ENCODE measurements around the gene GRAMD1B. TPM values are rescaled to one million over a fixed set of nuclear protein-coding genes. Genes with fewer than 3 reads are reported as not detected.
A peak's percentile ranks its signal among the peaks of the same experiment; 100 is the strongest.

GRAMD1B gene
- total RNA-seq, 1 donor from 2014 or later = 38.2 TPM

- DNase-seq (ENCODE audit: low spot score) (no peak), ATAC-seq (no peak)
- intact Hi-C loops (cut with DNase I) = no loop called here
Measured at GRCh38 chr11:123588864-123589262, 158.8 kb downstream of the GRAMD1B start.

DNA sequence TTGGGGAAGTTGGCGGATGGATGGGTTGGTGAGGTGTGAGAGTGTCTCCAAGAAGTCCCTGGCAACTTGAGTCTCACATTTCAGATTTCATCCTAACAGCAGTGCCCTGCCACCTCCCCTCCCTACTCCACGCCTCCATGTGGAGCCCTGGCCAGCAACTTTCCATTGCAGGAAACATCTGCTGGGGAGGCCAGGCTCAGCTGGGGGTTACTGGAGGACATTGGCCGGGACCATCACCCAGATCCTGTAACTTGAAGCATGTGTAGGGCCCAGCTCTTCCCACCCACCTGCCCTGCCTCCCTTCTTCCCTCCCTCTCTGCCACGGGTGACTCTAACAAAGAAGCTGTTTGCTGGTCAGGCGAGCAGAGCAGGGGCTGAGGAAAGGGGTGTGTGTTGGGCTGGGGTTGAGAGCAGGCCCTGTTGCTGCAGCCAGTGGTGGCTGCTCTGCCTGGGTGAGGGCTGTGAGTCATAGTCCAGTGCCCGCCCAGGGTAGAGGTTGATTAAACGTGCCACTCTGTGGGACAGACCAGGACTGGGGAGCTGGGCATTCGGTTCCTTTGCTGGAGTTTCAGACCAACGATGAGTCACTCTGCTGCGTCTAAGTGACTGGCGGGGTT, 160.3 kb downstream of the GRAMD1B start:
- peak; percentile 70 for DNase-seq (ENCODE audit: low spot score)
- intact Hi-C loops (cut with DNase I) = no loop called here
- peak; percentile 75 for ATAC-seq

DNA sequence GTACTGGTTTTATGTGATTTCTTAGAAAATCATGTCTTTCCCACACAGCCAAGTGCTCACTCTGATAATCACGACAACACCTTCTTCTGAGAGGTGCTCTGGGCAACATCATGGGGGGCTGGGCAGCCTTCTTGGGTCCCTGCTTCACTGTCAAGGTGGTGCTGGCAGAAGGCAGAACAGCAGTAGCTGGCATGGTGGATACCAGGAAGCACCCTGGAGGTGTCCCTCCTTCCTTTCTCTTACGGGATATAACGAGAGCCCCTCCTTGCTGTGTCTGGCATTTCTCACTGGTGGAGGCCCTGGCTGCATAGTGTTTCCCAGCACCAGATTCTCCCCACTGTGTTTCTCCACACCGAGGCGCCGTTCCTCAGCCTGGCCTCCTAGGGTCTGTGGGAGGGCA, 163.5 kb downstream of the GRAMD1B start:
- ATAC-seq (no peak), DNase-seq (ENCODE audit: low spot score) (no peak)
- intact Hi-C loops (cut with DNase I) = no loop called here

GRCh38 chr11:123594188-123594901, 164.3 kb downstream of the GRAMD1B start:
- intact Hi-C loops (cut with DNase I) = no loop called here
- ATAC-seq (no peak), DNase-seq (ENCODE audit: low spot score) (no peak)

DNA sequence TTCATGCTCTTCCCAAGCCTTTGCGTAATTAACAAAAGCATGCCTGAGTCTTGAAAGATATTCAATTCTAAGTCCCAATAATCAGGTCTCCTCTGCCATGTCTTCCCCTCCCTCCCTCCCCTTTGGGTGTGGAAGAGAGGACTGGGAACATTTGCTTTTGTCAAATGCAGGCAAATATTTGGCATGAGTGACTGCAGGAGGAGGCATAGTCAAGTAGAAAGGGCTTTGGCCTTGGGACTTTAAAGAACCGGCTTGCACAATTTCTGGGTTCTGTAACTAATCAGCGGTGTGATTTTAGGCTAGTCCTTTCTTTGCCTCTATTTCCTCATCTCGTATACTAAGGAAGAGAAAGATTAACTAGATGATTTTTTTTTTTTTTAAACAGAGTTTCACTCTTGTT, 164.9 kb downstream of the GRAMD1B start:
- ATAC-seq (no peak), DNase-seq (ENCODE audit: low spot score) (no peak)
- intact Hi-C loops (cut with DNase I) = no loop called here

GRCh38 chr11:123597859-123598258, 167.8 kb downstream of the GRAMD1B start:
- DNase-seq (ENCODE audit: low spot score) (no peak), ATAC-seq (no peak)
- intact Hi-C loops (cut with DNase I) = no loop called here

DNA sequence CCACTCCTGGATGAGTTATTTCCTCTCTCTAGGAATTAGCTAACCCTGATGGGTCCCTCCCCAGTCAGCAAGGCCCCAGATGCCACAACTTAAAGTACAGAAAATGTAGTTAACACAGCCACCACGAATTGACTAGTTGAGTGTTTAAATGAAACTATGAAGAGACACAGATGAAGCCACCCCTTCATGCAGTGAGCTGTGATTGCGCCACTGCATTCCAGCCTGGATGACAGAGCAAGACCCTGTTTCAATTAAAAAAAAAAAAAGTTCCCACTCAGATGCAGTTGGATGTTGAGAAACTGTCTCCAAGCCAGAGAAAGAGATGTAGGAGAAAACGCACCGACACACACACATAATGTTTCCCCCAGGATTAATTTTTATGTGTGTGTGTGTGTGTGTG, 171.1 kb downstream of the GRAMD1B start:
- ATAC-seq = no peak
- intact Hi-C loops (cut with DNase I) = no loop called here
- no peak for DNase-seq (ENCODE audit: low spot score)

DNA sequence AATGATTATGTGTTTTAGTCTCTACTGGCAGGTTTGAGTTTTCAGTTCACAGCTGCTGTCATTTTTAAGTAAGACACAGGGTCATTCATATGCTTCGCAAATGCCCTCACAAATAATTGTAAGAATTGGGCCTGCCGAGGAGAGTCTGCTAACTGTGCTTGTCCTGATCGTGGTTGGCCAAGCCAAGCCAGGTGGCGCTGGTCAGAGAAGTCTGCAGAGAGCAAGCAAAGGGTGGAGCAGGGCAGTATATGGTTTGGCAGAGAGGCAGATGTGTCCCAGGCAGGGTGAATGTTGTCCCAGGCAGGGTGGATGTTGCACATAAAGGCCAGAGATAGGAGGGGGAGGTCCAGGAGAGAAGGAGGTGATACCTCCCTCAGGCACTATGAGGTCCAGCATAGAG, 171.7 kb downstream of the GRAMD1B start:
- no peak for ATAC-seq
- DNase-seq (ENCODE audit: low spot score) = no peak
- intact Hi-C loops (cut with DNase I) = no loop called here

DNA sequence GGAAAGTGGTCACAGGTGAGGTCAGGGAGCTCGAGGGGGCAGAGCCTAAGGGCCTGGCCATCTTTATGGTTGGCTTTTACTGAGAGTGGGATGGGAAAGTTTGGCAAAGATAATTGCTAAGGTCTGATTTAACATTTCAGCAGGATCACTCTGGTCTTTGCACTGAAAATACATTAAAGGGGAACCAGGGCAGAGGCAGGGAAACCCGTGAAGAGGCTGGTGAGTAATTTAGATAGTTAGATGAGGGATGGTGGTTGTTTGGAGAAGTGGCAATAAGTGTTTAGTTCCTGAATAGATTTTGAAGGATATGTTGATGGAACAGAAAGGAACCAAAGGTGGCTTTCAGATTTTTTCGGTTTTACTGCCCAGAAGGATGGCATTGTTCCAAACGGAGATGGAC, 173.6 kb downstream of the GRAMD1B start:
- ATAC-seq (no peak), DNase-seq (ENCODE audit: low spot score) (no peak)
- intact Hi-C loops (cut with DNase I) = no loop called here

GRCh38 chr11:123607781-123608180, 177.7 kb downstream of the GRAMD1B start:
- DNase-seq (ENCODE audit: low spot score) = no peak
- no peak for ATAC-seq
- intact Hi-C loops (cut with DNase I) = no loop called here

DNA sequence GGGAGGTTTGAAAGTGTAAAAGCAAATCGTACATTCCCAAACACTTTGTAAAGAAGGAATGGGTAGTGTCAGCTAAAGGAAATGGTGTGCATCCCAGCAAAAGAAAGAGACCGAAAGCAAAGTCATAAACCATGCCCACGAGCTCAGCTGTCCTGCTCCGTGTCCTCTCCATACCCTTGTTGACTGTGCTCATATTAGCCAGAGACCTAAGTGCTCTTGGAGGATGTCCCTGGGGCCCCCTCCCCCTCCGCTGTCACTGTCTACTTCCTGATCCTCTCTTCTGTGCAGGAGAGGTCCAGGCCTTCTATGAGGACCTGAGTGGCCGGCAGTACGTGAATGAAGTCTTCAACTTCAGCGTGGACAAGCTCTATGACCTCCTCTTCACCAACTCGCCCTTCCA, 178.3 kb downstream of the GRAMD1B start:
- DNase-seq (ENCODE audit: low spot score) = no peak
- intact Hi-C loops (cut with DNase I) = no loop called here
- no peak for ATAC-seq

- ATAC-seq (peak; percentile 30), DNase-seq (ENCODE audit: low spot score) (no peak)
- intact Hi-C loops (cut with DNase I) = no loop called here
Measured at GRCh38 chr11:123608945-123609344, 178.9 kb downstream of the GRAMD1B start.

- ATAC-seq (no peak), DNase-seq (ENCODE audit: low spot score) (no peak)
- intact Hi-C loops (cut with DNase I) = no loop called here
Measured at GRCh38 chr11:123611698-123612097, 181.6 kb downstream of the GRAMD1B start.

DNA sequence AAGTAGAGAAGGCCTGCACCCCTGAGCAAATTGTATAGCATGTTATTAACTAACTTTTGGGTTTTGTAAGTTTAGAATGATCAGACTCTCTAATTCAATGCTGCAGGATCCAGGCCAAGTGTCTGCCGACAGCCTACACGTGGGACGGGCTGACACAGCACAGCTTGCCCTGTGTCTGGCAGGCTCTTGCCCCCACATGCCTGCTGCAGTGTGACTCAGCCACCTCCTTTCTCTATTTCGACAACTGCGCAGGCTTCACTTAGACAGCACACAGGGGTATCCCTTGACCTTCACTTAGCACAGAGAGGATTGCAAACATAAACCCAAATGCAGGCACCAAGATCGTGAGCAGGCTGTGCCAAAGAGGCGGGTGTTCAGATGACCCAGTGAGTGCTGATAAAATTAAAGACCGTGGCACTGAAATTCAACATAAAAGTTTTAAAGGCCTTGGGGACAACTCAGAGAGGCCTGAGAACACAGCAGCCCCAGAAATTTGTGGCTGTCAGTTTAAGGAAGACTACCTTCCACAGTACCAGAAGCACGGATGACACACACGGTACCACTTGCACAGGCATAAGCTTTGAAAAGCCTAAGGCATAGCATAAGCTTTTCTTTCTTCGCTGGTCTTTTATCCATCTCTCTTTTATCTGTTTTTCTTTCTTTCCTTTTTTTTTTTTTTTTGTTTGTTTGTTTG, 186.6 kb downstream of the GRAMD1B start:
- intact Hi-C loops (cut with DNase I) = no loop called here
- ATAC-seq = peak; percentile 66
- no peak for DNase-seq (ENCODE audit: low spot score)

DNA sequence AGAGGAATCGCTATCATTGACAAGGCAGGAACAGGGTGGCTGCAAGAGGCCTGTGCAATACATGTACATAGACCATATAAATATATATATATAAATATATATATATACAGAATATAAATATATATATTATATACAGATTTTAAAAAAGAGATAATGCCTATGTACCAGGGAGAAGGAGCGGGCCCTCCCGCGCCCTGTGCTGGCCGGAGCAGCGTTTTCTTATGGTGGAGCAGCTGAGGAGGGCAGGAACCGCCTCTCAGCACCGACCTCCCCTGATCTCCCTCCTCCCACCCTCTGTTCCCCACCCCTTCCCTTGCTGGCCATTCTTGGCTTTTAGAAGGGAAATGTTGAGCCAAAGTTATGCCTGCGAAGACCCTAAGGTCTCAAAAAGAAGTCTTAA, 192.5 kb downstream of the GRAMD1B start:
- ATAC-seq = no peak
- intact Hi-C loops (cut with DNase I) = no loop called here

GRCh38 chr11:123624974-123625373, 194.9 kb downstream of the GRAMD1B start:
- DNase-seq (ENCODE audit: low spot score) (no peak), ATAC-seq (no peak)
- intact Hi-C loops (cut with DNase I) = no loop called here

More for the DNA sequence above, 192.5 kb downstream of the GRAMD1B start:
- DNase-seq (ENCODE audit: low spot score) = no peak

GRCh38 chr11:123628936-123629683, 199.0 kb downstream of the GRAMD1B start:
- intact Hi-C loops (cut with DNase I) = no loop called here
- no peak for ATAC-seq
- DNase-seq (ENCODE audit: low spot score) = no peak

- ATAC-seq = no peak
- no peak for DNase-seq (ENCODE audit: low spot score)
- intact Hi-C loops (cut with DNase I) = no loop called here
Measured at GRCh38 chr11:123630126-123630608, 200.1 kb downstream of the GRAMD1B start.

DNA sequence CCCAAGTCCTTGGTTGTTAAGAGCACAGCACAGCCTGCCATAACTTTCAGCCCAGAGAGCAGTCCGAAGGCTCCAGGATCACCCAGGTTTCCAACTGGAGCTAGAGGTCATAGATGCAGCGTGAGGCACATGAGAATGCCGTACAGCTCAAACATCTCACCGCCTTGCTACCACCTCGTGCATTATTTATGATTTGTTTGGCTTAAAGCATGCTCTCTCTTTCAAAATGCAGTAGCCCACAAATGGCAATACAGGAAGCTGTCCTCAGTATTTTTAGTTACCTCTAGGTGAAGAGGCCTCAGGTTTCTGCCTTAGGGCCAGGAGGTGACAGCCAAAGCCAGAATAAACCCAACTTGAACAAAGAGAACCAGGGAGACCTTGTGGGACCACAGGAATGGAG, 210.0 kb downstream of the GRAMD1B start:
- DNase-seq (ENCODE audit: low spot score) = no peak
- intact Hi-C loops (cut with DNase I) = no loop called here

More for the DNA sequence above, 210.0 kb downstream of the GRAMD1B start:
- no peak for ATAC-seq

All from sciatic nerve (tissue), 2 donors.